GM19328 (cell line): Measurements from ENCODE around the gene GLDC.
A peak's percentile ranks its signal among the peaks of the same experiment; 100 is the strongest.
"Not testable (repeated sequence)": the region's sequence is repeated elsewhere in the genome, so short reads cannot be mapped to it uniquely, and the experiment has no call there.

Source experiments
- ATAC-seq: cut with Tn5 transposase; IDR thresholded peaks from one replicate; pipeline ENCODE4 v1.9.1; 2021; ENCODE audit warnings: mild to moderate bottlenecking, moderate library complexity; ENCODE audit not compliant: unreplicated experiment

The GLDC gene

DNA sequence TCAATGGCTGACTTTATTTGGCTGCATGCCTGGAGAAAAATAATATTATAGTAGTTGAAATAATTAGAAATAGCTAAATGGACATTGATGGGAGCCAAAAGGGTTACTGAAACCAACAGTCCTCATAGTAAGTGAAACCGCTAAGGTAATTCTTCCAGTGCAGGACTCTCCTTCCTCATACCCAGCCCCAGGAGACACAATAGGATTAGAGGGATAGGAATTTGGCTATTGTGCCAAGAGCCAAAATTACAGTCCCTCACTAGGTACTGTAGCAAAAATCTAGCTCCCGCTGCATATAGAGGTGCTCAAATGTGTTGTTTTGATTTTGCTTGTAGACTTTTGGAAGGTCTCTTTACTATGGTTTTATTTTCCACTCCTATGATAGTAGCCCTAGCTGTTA lies 20.2 kb downstream of the GLDC start:
- no peak for ATAC-seq

DNA sequence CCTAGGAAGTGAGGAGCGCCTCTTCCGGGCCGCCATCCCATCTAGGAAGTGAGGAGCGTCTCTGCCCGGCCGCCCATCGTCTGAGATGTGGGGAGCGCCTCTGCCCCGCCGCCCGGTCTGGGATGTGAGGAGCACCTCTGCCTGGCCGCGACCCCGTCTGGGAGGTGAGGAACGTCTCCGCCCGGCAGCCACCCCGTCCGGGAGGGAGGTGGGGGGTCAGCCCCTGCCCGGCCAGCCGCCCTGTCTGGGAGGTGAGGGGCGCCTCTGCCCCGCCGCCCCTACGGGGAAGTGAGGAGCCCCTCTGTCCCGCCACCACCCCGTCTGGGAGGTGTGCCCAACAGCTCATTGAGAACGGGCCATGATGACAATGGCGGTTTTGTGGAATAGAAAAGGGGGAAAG lies 22.7 kb downstream of the GLDC start:
- not testable (repeated sequence) for ATAC-seq

DNA sequence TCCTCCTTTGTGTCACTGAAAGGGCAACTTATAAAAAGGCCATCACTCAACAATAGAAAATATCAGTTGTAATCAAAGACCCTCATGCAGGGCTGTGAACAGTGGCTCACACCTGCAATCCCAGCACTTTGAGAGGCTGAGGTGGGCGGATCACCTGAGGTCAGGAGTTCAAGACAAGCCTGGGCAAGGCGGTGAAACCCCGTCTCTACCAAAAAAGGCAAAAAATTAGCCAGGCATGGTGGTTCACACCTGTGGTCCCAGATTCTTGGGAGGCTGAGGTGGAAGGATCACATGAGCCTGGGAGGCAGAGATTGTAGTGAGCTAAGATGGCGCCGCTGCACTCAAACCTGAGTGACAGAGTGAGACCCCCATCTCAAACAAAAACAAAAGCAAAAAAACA lies 24.7 kb downstream of the GLDC start:
- no peak for ATAC-seq

DNA sequence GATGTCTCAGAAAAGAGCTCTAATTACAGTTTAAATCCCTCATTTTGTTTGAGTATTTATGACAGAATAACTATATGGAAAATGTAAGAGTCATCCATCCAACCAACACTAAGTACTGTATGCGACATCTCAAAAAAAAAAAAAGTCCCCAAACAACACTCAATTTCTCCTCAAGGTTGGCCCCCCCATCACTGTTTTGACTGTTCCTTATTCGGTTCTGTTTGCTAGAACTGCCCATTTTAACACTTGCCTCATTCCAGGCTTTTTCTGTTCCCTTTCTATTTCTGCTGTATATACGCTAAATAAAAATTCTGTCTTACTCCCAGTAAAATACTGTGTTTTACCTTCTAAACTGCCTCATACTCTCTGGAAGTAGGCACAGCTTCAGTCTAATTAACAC lies 25.2 kb downstream of the GLDC start:
- ATAC-seq: no peak

DNA sequence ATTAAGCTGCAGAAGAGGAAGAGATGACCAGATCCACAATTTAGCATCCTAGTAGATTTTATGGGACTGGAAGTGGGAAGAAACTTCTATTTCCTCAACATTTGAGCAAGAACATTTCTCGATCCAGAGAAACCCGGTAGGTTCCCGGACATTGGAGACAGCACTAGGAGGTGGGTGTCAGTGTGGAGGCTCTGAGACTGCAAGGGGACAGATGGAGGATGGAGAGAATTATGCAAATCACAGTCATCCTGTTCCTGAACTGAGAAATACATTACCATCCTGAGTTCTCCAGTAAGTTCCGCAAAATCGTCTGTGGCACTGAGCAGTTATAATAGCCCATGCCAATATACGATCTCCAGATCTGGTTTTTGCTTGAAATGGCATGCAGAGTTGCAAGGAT lies 25.6 kb downstream of the GLDC start:
- ATAC-seq: no peak

DNA sequence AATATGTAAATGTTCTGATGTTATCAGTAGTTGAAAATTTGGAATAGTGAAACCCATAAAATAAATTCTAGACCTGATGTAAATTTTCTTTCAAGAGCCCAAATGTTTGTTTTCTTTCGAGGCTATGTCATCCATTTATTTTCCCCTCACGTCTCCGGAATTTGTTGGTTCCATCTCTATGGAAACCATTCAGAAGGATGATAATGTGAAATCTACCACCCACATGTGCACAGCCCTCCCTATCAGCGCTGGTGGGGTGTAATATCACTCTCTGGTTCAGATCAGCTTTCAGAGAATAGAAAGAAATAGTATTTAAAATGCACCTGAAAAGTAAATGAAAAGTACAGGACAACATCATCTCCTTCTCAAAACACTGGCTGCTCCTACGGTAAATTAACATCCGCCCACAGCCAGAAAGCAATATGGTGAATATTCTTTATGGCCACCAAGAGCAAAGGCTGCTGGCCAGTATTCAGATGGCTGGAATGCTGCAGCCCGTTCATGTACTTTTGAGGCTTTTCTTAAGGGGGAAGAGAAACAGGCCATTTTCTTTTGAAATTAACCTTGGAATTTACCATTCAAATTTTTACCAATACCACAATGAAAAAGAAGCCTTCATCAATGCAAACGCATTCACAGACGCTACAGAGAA lies 28.5 kb downstream of the GLDC start:
- no peak for ATAC-seq

DNA sequence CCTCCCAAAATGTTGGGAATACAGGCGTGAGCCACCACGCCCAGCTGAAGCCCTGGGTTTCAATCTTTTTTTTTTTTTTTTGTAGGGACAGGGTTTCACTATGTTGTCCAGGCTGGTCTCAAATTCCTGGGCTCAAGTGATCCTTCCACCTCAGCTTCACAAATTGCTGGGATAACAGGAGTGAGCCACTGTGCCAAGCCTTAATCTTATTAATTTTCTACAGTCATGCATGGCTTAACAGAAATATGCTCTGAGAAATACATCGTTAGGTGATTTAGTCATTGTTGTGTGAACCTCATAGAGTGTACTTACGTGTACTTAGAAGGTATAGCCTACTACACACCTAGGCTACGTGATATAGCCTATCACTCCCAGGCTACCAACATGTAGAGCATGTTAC lies 31.0 kb downstream of the GLDC start:
- ATAC-seq: no peak

DNA sequence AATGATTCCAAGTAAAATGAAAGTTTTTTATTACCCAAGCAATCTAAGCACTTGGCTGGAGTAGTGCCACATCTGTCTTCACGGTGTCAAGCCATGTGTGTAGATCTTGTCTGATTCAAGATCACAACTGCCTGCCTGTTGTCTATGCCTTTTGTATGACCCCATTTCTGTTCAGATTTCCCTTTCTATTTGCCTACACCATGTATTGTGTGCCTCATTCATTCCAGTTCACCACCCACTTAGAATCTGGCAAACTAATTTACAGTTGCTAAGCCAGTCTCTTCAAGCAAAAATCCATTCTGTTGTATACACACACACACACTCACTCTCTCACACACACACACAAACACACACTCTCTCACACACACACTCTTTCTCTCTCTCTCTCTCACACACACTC lies 33.7 kb downstream of the GLDC start:
- no peak for ATAC-seq

DNA sequence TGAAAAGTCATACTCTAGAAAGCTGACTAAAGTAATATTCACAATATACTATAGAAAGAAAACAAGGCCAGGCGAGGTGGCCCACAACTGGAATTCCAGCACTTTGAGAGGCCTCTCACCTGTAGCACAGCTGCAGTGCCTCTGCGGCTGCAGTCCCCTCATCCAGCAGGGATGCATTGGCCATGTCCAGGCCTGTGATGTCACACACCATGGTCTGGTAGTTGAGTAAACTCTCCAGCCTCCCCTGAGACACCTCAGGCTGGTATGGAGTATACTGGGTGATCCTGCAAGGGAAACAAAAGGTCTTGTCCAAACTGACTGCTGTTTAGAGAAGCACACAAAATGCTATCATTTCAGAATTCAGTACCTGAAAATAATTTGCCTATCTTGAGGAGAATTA lies 35.5 kb downstream of the GLDC start:
- no peak for ATAC-seq

DNA sequence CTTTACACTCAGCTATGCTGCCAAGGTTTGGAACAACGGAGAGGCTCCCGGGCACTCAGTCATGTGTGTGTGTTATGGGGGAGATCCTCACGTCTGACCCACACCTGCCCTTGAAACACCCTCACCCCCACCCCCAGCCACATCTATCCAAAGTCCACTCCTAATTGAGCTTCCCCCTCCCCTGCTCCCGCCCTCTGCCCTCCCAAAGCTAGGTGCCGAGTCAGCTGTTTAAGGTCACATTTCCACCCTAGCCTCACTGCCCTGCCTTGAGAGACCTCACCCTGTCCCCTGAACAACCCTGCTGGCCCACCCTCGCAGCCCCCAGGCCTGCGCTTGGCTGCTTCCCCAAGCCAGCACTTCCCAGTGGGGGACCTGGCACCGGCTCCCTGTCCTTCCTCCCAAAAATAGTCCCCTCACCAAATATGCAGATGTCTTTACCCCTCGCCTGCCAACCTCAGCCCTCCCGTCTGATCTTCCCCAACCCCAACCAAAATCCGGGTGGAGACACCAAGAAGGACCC lies 36.0 kb downstream of the GLDC start:
- no peak for ATAC-seq

DNA sequence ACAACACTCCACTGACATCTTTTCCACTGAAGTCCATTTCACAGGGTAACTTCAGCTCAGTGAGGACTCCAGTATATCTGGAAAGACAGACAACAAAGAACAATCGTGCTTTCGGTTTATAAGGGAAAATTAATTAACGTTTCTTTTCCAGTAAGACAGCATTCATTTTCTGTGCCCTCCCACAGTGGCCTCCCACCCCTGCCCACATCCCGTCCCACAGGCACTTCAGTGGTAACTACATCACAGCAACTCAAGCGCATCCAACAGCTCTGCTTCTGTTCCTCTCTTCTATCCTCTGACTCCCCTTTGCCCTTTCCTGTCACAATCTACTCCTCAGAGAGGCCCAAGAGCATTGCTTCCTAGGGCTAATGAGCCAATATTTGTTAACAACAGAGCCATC lies 40.3 kb downstream of the GLDC start:
- ATAC-seq: peak; percentile 65

DNA sequence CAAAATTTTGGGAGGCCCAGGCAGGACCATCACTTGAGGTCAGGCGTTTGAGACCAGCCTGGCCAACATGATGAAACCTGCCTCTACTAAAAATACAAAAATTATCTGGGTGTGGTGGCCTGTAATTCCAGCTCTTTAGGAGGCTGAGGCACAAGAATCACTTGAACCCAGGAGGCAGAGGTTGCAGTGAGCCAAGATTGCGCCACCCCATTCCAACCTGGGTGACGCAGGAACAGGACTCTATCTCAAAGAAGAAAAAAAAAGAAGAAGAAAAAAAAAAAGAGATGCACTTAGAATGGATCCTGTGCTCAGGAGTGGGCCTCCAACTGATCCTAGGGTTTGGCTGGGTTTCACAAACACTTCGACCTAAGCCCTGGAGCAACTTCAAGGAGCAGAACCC lies 45.1 kb downstream of the GLDC start:
- no peak for ATAC-seq

DNA sequence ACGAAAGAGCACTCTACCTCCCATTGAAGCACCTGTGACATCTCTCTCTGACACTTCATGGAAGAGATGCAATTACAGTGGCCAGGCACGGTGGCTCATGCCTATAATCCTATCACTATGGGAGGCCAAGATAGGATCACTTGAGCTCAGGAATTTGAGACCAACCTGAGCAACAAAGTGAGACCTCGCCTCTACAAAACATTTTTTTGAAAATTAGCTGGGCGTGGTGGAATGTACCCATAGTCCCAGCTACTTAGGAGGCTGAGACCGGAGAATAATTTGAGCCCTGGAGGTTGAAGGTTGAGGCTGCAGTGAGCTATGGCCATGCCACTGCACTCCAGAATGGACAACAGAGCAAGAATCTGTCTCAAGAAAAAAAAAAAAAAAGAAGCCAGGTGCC lies 45.5 kb downstream of the GLDC start:
- no peak for ATAC-seq

DNA sequence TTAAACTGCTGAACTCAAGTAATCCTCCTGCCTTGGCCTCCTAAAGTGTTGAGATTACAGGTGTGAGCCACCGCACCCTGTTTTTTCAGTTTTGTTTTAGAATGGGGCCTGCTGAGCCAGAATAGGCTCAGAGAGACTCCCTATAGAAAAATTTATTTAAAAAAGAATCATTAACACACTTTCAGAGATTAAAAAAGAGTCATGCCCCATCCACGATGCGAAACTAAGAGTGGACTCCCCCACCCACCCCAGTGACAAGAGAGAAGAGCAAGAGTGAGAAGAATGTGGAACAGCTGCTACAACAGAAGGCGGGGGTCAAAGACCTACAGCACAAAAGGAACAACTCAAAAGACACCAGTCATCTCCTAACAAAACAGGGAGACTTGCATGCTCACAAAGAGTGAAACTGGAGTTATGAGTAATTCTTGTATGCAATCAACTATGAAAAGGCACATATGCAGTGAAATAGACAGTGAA lies 47.2 kb downstream of the GLDC start:
- ATAC-seq: peak; percentile 94

DNA sequence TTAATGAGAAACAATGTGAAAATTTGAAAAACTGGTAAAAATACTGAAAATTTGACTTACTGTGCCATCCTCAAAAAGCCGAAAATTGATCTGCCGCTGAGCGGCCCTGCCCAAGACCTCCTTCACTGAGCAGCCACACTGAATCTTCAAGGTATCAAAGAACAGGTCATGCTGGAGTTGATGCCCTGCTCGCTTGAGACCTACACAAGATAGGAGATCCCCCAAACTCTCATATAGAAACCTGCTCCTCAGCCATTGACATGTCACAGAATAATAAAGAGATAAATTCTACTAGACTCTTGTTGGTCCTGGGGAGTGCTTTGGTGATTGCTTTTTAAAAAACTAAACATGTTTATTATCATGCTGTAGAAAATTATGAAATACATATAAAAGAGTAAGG lies 52.7 kb downstream of the GLDC start:
- ATAC-seq: no peak

DNA sequence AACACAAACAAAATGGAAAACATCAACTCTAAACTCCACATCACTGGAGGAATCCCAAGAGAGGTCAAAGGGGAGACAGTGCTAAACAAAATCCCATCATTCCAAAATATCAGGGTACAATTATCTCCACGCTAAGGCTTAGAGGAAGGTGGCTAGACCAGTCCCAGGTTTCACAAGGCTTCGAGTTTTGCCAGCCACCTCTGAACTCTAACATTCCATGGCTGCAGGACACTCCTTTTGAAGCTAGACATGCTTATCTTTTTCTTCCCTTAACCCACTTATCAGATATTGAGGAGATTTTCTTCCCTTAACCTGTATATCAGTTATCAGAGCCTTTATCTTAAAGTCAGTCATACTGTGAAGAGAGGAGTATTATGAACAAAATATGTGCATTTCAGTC lies 53.3 kb downstream of the GLDC start:
- ATAC-seq: no peak

DNA sequence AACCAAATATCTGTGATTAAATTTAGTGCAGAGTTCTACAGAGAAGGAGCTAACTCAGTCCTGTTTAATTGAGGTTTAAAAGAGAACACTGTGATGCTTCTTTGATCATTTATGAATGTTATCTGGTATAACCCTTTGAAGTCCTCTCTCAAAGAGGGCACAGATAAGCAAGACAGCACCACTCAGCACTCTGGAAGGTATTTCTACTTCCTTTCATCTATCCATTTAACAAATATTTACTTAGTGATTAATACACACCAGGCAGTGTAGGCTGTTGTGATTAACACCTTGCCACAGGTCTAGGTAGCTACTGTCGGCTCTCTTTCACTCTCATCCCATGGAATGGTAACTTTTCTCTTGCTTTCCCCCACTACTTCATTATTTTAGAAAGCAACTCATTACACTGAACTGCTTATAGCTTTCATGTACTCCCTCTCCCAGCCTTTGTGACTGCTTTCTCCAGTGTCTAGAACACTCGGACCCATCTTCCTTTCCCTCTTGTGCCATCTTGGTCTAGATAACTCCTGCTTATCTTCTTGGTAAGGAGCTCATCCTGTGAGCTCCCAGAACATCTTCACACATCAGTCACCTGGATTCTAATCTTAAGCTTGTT lies 54.7 kb downstream of the GLDC start:
- no peak for ATAC-seq

DNA sequence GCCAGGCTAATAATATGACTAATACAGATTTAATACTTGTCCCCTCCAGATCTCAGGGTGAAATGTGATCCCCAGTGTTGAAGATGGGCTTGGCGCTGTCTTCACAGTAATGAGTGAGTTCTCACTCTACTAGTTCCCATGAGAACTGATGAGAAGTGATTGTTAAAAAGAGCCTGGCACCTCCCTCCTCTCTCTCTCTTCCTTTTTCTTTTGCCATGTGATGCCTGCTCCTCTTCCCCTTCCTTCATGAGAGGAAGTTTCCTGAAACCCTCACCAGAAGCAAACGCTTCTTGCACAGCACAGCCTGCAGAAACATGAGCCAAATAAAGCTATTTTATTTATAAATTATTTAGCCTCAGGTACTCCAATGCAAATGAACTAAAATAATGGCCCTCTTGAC lies 55.2 kb downstream of the GLDC start:
- ATAC-seq: no peak

DNA sequence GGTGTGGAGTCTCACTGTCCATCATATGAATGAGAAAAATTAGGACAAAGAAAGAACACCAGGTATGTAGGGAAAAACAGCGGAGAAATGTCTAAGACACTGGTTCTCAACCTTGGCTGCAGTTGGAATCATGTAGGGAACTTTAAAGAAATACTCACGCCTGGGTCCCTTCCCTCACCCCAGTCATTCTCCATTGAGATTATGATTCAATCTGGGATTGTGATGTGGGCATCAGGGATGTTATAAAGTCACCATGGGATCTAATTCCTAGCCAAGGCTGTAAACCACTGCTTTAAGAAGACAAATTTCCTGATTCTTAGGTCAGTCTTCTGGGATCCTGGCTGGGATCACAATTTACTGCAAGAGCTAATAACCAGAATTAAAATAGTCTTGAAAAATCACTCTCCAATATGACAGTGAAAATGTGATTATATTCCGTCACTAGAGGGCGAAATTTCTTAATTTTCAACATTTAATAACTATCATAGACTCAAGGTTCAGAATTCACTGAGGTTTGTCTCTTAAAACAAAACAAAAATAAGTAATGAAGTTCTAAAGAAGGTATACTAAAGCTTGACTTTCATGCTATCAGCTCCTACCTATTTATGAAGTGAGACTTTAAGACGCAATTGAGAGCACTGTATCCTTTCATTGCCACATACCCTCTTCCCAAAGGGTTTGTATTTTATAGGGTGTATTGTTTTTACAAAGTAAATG lies 60.5 kb downstream of the GLDC start:
- ATAC-seq: no peak

DNA sequence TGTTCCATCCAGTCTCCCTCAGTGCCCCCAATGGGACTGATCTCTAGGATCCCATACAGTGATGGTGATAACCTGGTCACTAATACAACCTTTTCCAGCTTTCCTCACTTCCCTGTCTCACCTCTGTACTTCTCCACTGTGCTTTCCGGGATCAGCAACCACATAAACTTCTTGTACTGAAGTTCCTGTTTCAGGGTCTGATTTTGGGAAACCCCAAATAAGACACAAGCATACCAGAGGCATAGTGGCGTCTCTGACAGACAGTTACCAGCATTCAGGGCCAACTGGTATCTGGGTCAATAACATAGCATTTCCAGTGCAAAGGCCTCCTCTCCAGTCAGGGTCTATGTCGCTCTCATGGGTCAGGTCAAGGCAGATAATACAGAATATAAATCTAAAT lies 64.3 kb downstream of the GLDC start:
- ATAC-seq: no peak

DNA sequence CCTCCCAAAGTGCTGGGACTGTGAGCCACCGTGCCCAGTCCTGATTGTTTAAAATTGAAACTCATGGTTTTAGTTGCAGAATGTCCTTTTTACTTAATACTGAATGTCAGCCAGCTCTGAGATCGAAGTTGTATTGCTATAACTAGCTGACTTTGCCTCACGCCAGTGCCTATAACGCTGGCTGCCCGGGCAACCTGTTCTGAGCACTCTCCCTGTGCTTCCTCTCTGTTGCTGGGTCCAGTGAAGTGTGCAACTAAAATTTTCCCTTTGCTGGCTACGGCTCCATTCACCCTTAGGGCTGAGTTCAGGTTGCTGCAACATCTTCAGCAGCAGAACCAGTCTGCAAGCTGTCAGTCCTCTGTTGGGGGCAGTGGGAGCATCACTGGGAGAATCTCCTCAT lies 65.9 kb downstream of the GLDC start:
- ATAC-seq: no peak

DNA sequence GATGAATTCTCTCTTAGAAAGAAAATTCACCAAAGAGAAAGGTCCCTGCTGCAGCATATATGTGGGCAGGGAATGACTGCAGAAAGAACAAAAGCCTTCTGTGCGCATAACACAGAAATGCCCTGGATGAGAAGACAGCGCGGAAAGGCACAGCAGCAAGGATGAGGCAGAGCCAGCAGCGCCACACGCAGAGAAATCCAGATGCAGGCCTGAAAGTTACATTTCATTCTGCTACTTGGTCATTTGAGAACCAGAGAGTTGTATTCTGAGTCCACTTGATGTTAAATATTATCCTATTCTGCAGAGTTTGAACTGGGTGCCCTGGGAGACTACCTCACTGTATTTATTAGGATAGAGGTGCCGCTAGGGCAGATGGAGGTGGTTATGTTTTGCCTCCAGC lies 68.5 kb downstream of the GLDC start:
- no peak for ATAC-seq
